ENCODE results near the gene TNIK.
"Not testable (repeated sequence)": the region's sequence is repeated elsewhere in the genome, so short reads cannot be mapped to it uniquely, and the experiment has no call there.

The TNIK gene

DNA sequence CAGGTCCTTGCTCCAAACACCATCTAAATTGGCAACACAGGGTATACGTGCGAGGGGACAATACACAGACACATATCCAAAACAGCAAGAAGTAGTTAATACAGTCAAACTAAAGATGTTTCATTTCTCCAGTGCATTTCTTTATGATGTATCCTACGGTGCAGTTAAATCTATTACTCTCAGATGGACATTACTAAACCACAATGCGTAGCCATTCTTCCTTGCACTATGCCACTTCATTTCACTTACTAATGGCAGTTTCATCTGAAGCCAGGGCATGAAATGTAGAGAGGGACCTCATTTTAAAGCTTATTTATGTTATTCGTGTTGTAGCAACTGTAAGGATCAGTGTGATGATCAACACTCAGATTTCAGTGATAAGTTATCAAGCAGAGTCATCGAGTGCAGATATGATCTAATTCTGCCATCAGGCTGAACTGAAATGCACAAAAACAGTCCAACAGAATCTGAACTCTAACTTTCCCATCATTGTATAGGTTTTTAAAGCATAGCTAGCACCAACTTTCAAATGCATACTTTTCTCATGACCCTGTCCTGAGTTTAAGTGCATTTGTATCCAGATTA is 14.5 kb downstream of the TNIK start:
- DNase-seq = no peak

DNA sequence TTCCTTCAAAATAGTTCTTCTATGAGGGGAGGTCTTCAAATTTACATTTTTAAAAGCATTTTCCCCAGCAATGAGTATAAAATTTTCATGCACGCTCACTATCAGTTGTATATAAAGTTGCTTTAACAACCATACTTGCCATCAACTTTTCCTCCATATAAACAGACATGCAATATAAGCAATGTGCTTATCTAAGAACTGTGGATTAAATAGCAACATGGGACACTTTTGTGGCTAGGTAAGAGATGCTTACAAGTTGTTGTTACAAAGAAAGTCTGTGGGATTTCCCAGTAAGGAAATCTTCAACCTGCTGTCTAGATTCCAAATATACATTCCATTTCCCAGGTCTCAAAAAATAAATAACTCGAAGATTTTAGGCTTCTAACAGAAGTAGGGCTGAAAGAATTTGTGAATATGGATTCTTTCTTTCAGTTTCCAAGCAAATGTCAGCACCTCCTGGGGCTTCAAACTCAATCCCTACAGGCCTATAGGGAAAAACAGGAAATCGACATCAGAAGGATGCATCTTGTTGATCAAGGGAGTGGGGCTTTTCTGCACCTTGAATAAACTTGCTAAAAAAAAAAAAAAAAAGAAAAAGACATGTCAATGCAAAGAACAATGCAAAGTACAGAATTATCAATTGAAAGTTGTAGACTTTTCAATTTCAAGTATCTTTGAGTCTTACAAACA is 16.1 kb downstream of the TNIK start:
- no peak for DNase-seq

DNA sequence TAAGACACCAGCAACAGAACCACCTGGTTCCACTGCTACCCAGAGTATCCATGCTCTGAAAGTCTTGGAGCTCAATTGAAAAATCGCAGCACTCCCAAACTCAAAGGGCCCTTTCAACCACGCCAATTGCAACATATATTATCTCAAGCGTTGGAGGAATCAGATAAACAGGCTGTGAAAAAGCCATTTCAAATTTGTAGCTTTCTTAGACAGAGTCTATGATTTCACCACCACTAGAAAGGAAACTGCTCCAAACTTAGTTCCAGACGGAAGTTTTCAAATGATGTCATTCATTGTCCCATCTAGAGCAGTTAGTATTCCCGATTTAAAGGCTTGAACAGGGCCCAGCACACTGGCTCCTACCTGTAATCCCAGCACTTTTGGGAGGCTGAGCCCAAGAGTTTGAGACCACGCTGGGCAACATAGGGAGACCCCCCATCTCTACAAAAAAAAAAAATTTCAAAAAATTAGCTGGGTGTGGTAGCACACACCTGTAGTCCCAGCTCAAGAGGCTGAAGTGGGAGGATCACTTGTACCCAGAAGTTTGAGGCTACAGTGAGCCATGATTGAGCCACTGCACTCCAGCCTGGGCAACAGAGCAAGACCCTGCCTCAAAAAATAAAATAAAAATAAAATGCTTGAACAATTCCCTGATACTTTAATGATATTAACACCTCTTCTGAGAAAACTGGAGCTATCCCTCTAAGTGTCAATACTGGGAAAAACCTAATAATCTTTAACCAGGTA is 16.8 kb downstream of the TNIK start:
- DNase-seq = no peak

DNA sequence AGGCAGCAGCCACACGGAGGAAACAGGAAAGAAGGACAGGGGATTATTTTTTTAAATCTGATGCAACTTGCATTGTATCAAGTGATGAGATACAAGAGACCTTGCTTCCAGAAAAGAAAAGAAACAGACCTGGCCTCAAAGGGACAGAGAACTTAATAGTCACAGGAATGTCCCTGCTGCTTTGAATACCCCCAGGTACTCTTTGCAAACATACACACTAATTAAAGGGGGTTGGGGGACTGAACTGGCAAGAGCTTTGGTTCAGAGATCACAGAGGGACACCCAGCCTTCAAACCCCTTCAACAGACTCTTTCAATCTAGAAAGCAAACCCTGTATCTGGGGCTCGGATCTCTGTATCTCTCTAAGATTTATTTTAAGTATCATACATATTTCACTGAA is 18.0 kb downstream of the TNIK start:
- DNase-seq = no peak

DNA sequence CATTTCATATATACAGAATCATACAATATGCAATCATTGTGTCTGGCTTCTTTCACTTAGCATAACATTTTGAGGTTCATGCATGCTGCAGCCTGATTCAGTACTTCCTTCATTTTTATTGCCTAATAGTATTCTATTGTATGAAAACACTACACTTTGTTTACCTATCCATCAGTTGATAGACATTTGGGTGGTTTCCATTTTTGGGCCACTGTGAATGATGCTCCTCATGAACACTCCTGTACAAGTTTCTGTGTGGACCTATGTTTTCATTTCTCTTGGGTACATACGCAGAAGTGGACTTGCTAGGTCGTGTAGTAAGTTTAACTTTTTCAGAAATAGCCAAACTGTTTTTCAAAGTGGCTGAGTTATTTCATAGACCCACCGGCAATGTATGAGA is 18.8 kb downstream of the TNIK start:
- no peak for DNase-seq

DNA sequence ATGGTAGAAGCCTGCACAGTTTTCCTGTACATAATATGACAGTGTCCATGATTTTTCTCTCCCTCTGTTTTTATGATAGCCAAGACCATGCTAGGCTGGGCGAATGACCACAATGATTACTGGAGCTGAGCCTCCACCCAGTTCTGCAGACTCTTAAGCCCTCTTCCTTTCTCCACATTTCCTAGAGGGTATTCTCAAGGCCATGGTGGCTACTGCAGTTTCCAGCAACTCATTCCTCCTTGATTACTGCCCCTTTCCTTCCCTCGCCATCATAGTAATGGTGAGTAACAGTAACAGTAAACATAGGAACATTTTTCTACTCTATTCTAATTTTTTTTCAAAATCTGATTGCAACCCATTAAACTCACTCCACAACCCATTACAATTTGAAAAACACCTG is 20.2 kb downstream of the TNIK start:
- DNase-seq = no peak

DNA sequence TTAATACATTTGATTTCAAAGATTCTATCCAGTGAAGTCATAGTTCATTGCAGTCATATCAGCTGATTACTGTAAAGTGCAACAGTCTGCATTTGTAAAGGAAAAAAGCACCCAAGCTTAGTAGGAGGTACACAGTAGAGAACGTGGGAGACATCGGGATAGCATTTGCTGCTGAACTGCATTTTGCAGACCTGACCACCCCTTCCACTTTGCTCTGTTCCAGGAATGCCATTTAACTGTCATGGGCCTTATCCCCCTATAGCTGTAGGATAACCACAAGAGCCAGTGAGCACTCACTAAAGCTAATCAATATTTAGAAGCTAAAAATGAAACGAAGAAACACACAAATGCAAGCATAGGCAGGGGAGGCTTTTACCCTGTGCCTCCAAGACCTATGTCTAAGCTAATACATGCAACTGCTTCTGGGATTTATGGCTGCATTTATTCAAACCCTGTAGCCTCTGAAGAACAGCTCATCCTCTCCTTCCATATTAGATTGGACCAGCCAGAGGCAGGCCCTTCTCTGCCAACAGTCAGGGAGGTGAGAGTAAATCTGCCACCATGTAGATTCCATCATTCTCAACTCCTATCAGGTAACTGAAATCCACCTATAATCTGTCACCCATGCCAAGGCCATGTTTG is 23.0 kb downstream of the TNIK start:
- no peak for DNase-seq

DNA sequence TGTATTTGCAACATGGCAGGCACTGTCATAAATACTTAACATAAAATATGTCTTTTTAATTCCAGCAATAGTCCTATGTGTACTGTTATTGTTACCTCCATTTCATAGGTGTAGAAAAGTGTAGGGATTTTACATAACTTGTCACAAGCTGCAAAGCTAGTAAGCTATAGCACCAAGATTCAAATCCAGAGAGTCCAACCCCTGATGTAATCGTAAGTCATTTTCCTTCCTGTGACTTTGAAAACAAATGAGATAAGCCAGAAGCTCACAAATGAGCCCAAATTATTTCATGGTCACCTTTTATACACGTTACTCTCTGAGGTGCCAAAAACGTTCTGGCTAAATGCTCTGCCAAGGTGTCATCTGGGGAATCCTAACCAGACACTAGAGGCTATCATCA is 23.8 kb downstream of the TNIK start:
- DNase-seq = no peak

DNA sequence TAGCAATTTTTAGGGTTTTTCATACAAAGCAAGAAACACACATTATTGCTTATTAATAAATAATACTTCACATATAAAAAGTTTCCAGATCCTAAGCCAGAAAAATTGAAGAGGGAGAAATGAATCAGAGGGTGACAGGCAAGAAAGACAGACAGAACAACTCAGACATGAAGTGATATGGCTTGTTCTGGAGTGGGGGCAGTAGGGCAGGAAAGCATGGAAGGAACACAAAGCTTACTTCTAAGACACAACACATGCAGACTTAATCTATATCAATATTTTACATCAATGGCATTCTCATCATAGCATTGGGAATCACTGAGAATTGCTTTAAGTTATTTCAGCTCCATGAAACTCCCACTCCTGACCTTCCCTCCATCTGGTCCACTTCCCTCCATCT is 24.4 kb downstream of the TNIK start:
- DNase-seq = no peak

DNA sequence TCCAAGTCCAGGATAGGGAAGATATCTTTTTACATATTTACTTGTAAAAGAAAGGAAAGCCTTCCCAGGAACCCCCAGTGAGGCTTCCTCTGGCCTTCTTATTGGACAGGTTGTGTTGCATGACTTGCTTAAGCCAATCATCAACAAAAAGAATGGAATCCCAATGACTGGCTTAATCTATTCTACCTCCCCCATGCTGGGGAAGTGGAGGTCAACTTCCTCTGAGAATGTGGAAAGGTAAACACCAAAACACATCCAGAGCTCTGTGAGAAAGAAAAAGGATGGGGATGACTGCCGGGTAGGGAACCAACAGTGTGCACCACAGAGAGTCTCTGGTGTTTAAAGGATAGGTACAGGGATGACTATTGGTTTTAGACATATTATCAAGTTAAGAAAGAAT is 25.1 kb downstream of the TNIK start:
- no peak for DNase-seq

DNA sequence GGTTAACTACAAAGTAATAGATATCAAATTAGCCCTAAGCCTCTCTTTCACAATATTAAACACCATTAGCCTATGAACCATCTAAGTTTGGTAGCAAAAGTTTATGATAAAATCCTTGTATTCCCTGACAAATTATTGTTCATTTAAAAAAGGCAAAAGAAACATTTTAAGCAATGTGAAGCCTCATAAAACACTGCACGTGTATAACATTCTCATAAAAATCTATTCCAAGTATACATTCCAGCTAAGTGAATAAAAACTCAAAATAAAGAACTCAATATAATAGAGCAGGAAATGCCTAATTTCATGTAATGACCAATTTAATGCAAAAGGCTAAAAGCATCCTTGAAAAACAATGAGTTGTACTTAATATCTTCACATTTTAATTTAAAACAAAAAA is 27.7 kb downstream of the TNIK start:
- DNase-seq = no peak

DNA sequence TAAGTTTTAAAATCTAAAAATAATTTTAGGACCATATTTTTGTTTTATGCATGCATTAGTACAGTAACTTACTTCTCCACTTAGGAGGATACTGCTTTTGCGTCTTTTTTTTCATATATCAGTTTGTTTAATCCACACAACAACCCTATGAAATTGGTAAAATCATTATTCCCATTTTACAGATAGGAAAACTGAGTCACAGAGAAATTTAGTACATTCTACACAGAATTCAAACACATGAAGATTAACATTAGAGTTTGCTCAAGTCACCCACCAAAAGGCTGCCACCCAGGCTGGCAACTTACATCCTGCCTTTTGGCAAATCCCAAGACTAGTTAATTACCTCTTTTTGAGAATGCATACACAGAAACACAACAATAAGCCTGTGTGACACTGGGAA is 28.7 kb downstream of the TNIK start:
- no peak for DNase-seq

DNA sequence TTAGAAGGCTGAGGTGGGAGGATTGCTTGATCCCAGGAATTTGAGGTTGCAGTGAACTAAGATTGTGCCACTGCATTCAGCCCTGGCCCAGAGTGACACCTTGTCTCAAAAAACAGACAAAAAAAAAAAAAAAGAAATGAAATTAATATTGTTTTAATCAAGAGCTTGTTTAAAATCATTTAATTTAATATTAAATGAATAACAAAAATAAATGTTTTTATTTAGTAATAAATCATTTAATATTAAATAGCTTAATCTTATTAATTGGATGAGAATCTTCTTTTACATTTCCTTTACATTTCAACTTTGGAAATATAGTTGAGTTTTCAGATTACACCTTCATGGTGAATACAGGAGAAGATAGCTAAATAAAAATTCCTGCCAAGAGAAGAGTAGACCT is 29.7 kb downstream of the TNIK start:
- no peak for DNase-seq

DNA sequence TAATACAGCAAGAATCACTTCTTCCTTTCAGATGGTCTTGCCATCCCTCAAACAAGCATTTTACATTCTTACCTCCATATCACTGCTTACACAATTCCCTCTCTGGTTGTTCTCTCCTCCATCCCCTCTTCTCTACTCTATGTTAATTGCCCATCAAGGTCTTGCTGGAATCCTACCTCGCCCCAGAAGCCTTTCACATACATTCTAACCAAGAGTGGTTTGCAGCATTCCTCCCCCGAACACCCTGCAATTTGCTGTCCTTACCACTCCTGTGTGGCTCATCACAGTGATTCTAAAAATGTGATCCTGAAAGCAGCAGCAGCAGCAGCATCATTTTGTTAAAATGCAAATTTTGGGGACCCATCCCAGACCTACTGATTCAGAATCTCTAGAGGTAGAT is 30.6 kb downstream of the TNIK start:
- DNase-seq = no peak

DNA sequence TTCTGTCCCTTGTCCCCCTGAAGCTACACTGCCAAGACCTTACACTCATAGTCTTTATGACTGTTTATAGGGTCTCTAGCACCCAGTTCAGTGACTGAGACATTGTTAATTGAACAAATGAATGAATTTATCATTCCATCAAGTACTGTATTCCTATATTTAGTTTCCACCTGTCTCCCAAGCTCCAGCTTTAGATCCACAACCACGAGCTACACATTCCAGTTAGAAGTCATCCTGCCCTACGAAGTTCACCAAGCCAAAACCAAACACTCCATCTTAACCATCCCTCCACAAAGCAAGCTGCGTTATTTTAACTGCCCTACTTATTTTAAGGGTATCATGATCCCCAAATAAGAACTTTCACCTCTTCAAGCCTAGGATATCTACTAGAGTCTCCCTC is 31.3 kb downstream of the TNIK start:
- DNase-seq = no peak

DNA sequence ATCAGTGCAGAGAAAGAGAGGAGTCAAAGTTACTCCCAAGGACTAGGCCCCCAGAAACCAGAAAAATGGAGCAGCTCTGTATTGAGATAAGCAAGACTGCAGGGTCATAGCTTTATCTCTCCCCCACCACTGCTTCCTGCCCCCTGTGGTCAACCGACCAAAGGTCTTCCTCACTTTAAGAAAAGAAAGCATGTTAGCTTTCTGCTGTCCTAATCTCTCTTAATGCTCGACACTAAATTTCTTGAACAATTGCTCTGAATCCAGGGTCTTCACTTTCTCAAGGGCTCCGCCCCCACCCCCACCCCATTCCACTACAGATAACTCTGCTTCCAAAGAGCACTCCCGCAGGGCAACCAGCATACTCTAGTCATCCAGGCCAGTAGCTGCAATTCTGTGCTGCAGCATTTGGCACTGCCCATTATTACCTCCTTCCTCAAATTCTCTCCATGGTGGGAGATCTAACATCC is 31.9 kb downstream of the TNIK start:
- no peak for DNase-seq

DNA sequence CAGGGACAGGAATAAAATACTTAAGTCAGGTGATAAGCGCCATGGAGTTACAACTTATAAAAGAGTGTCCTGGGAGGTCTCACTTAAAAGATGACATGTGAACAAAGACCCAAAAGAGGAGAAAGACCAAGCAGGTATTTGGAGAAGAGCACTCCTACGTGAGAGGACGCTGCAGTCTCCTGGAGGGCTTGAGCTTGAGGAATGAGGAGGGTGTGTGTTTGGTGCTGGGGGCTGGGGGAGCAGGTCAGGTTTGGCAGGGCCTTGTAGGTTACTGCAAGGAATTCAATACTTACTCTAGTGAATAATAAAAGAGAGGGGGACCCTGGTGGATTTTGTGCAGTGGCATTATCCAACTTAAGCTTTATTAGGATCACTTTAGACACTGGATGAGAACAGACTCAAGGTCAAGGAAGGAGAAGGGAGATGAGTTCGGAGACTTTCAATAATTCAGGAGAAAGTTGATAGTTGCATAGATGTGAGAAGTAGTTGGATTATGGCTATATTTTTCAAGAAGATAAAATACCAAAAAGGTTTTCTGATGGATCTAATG is 32.4 kb downstream of the TNIK start:
- DNase-seq = no peak

DNA sequence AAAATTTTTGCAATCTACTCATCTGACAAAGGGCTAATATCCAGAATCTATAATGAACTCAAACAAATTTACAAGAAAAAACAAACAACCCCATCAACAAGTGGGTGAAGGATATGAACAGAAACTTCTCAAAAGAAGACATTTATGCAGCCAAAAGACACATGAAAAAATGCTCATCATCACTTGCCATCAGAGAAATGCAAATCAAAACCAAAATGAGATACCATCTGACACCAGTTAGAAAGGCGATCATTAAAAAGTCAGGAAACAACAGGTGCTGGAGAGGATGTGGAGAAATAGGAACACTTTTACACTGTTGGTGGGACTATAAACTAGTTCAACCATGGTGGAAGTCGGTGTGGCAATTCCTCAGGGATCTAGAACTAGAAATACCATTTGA is 36.1 kb downstream of the TNIK start:
- DNase-seq = not testable (repeated sequence)

DNA sequence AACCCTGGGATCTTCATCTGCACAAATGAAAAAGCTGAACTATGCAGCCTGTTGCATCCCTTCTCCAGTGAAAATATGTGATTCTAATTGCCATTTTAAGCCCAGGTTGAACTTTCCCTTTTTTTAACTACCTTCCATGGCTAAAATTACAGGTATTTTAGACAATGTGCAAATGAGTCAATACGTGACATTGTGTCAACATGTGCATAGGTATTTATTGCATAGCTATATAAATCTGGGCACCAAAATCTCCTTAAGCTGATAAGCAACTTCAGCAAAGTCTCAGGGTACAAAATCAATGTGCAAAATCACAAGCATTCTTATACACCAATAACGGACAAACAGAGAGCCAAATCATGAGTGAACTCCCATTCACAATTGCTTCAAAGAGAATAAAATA is 37.4 kb downstream of the TNIK start:
- not testable (repeated sequence) for DNase-seq

DNA sequence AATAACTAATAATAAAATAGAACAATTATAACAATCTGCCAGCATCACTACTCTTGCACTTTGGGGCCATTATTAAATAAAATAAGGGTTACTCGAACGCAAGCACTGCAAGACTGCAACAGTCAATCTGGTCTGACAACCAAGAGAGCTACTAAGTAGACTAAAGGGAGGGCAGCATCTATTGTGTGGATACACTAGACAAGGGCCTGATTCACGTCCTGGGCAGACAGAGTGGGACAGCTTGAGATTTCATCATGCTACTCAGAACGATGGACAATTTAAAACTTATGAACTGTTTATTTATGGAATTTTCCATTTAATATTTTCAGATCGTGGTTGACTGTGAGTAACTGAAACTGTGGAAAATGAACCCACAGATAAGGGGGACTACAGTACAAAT is 39.5 kb downstream of the TNIK start:
- no peak for DNase-seq

DNA sequence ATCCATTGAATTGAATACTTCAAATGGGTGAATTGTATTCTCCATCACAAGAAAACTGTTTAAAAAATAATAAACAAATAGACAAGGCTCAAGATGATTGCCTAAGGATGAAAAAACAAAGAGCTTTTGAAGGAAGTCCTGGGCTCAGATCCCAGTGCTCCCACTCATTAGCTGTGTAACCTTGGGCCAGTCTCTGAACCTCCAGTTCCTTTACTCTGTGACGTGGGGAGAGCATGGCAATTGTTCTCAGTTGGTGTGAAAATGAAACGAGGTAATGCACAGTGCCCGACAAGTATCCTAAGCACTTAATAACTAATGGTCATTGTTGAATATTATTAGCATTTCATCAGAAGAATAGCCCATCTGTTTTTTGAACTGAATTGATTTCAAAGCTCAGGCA is 40.7 kb downstream of the TNIK start:
- DNase-seq = no peak

DNA sequence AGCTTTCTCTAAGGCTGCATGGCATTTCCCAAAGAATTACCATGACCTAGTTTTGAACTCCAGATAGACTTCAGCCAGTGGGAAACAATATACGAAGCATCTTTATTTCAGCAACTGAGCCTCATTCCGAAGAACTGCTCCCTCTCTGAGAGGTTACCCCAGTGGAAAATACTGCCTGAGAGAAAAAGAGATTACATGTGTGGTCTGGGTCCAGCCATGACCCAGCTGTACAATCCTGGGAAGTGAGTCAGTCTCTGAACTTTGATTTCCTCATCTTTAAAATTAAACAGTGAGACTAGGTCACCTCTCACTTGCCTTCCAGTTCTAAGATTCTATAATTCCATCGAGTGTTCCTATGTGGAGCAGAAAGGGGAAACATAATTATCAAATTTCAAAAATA is 42.4 kb downstream of the TNIK start:
- DNase-seq = no peak

DNA sequence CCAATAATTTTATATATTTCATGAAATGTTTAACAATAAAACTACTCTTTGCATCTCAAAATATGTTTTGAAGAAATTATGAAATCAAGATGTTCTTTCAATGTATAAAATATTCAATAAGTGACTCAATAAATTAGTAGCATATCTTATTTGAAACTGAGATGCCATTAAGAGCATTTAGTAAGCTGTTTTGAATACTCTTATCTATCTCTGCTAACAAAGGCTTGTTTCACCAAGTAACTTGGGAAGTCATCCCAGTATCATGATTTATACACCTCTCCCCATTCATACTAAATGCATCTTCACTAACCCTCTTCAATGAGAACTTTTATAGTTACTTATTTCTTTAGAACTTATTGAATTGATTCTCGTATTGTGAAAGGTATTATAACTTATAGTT is 43.1 kb downstream of the TNIK start:
- no peak for DNase-seq

DNA sequence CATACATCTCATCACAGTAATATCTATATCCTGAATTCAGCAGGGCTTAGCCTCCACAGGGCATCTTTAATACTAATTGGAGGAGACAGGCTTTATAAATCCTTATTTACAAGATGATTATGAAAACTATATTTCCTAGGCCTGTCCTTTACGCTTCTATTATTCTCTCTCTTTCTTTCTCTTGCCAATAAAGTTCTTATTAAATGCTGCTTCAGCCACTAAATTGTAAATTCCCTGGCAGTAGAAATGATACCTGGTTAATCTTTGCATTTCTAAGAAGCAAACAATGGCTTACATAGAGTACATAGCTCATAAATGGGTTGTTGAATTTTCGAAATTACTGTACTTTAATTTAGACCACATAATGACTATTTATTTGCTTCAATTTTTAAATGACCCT is 43.5 kb downstream of the TNIK start:
- DNase-seq = no peak
